Right renal pelvis (tissue), 4 donors: ENCODE results near the gene PLD2. TPM values are rescaled to one million over a fixed set of nuclear protein-coding genes. Genes with fewer than 3 reads are reported as not detected.

ENCODE experiments used
- DNase-seq, 4 donors: peaks; one replicate each; pipeline ENCODE4 v3.0.0-alpha.2; 2013; ENCODE audit warnings: low read depth in 4 of 4, low spot score in 3 of 4, missing footprints in 1 of 4
- polyA plus RNA-seq, 4 donors: library from polyadenylated mRNA; unstranded; fragments of 120-200 nt; gene quantifications; one replicate each; pipeline ENCODE4 v1.2.1, GENCODE V29; 2013; ENCODE audit not compliant: insufficient read length in 4 of 4

PLD2 gene
- 10 to 100 TPM; 36.2 to 39.4 (median 38.5) TPM for polyA plus RNA-seq

- peak in 2 of 4 donors; percentile 72 to 74 for DNase-seq
Measured at GRCh38 chr17:4806777-4807604, at the start of gene PLD2. TSS of gene PLD2 (plus strand) at chr17:4807152. CDS start at chr17:4807773, 621 bp downstream.

DNA sequence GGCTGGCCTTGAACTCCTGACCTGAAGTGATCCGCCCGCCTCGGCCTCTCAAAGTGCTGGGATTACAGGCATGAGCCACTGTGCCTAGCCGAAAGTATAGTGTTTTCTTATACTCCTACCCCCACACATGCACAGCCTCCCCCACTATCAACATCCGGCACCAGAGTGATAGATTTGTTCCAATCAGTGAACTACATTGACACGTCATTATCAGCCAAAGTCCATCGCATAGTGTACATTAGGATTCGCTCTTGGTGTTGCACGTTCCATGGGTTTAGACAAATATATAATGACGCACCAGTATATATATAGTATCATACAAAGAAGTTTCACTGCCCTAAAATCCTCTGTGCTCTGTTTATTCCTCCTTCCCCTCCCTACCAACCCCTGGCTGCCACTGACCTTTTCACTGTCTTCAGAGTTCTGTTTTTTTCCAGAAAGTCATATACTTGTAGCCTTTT is 47.1 kb upstream of the PLD2 start:
- no peak for DNase-seq

DNA sequence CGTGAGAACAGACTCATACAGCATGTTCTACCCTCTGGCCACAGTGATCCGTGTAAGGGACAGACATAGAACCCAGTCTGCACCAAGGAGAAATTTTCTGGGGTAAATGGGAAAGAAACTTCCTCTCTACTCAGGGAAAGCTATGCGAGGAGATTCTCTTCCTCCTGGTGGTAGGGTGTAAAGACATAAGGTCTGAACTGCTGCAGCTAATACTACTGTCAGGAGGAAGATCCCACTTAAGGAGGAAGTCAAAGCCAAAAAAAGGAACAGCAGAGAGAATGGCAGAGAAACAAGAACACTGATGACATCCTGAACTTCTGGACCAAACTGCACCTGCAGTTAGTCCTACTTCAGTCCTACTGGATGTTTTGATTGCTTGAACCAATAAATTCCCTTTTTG is 42.4 kb upstream of the PLD2 start:
- no peak for DNase-seq

DNA sequence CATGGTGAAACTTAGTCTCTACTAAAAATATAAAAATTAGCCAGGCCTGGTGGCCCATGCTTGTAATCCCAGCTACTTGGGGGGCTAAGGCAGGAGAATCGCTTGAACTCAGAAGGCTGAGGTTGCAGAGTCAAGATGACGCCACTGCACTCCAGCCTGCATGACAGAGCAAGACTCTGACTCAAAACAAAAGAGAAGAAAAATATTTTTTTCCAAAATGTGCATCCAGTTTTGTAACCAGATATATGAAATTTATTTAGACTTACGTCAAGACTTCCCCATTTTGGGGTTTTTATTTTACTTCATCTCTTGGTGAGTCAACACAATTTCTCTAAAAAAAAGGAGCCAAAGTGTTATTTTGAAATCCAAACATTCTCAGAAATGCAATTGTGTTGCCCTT is 40.8 kb upstream of the PLD2 start:
- DNase-seq = no peak

DNA sequence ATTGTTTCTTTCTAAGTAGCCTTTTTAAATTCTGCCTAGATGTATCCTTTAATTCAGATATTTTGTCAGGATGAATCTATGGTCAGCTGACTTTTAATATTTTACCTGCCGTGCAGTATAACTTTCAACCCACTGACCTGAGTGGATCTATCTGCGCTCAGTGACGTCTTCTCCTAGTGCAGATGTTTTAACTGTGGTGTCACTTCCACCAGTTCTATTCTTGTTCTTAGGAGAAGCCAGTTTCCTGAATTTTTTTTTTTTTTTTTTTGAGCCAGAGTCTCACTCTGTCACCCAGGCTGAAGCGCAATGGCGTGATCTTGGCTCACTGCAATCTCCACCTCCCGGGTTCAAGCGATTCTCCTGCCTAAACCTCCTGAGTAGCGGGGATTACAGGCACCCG is 40.2 kb upstream of the PLD2 start:
- no peak for DNase-seq

- no peak for DNase-seq
Measured at GRCh38 chr17:4768298-4768697, 38.7 kb upstream of the PLD2 start.

- DNase-seq = no peak
Measured at GRCh38 chr17:4769628-4770027, 37.3 kb upstream of the PLD2 start.

DNA sequence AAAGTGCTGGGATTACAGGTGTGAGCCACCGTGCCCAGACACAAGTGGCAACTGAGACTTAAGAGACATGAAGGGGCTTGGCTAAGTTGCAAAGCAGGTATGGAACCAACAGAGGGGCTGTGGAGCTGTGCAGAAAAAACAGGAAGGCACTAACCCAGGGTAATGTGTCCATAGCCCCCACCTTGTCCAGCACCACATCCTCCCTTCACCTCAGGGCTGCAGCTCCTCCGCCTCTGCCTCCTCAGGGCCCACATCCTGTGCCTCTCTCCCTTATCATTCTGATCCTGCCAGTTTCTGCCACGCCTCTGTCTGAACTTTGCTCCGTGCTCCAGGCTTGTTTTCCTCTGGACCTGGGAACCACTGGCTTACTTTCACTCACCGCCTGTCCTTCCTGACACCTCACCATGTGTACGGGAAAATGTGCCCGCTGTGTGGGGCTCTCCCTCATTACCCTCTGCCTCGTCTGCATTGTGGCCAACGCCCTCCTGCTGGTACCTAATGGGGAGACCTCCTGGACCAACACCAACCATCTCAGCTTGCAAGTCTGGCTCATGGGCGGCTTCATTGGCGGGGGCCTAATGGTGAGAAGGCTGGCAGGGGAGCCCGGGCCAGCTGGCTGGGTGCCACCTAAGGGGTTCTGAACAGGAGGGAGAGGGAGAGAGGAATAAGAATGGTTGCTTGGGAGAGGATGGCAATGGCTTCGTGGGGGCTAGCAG is 35.3 kb upstream of the PLD2 start, which contains the start of gene TM4SF5:
Gene TM4SF5 (plus strand): TSS at position 368 of the 716 bp plus-strand sequence. CDS start 37 bp downstream, at position 405.
- no peak for DNase-seq

- DNase-seq = no peak
Measured at GRCh38 chr17:4772235-4772613, 34.7 kb upstream of the PLD2 start.

- DNase-seq = no peak
Measured at GRCh38 chr17:4777969-4778760, 28.8 kb upstream of the PLD2 start.

DNA sequence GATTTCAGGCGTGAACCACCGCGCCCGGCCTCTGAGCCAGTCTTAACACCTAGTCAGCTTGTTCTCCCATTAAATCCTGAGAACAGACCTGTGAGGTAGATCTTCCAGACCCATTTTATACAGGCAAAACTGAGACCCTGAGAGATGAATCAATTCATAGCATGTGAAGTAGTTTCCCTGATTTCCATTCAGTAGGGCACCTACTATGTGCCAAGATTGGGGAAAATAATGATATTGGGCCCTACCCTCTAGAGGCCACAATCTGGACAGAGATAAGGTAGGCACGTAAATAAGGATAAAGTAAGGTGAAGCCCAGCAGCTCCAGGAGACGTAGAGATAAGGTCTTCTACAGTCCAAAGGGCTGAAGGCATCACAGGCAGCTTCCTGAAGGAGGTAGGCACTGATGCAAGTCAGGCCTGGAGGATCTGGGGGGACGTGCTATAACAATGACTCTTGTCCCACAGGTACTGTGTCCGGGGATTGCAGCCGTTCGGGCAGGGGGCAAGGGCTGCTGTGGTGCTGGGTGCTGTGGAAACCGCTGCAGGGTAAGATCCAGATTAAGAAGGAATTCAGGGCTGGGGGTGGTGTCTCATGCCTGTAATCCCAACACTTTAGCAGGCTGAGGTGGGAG is 26.5 kb upstream of the PLD2 start:
- DNase-seq = no peak

- no peak for DNase-seq
Measured at GRCh38 chr17:4782652-4783051, 24.3 kb upstream of the PLD2 start.

- no peak for DNase-seq
Measured at GRCh38 chr17:4785311-4786105, 21.4 kb upstream of the PLD2 start.

- no peak for DNase-seq
Measured at GRCh38 chr17:4786106-4786511, 20.8 kb upstream of the PLD2 start, which contains the start of gene VMO1. TSS of gene VMO1 (minus strand) at chr17:4786364. CDS start at chr17:4786352, 12 bp downstream.

- DNase-seq = no peak
Measured at GRCh38 chr17:4786516-4786915, 20.4 kb upstream of the PLD2 start.

- no peak for DNase-seq
Measured at GRCh38 chr17:4788159-4788806, 18.7 kb upstream of the PLD2 start.

GRCh38 chr17:4788807-4789700 is 17.9 kb upstream of the PLD2 start, which contains the start of gene GLTPD2:
TSS of gene GLTPD2 (plus strand) at chr17:4788964. CDS start at chr17:4789012, 48 bp downstream.
- no peak for DNase-seq

DNA sequence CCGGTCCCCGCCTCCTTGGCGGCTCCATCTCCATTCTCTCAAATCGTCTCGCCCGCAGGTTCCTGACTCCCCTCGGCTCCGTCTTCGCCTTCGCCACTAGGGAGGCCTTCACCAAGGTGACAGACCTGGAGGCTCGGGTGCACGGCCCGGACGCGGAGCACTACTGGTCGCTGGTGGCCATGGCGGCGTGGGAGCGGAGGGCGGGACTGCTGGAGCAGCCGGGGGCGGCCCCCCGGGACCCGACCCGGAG is 17.3 kb upstream of the PLD2 start:
- DNase-seq = no peak
